GM19395 (cell line): ENCODE data around the gene UBE2V1.
"Not testable (repeated sequence)": the region's sequence is repeated elsewhere in the genome, so short reads cannot be mapped to it uniquely, and the experiment has no call there.

Experiments
- ATAC-seq: cut with Tn5 transposase; IDR thresholded peaks from one replicate; pipeline ENCODE4 v1.9.1; 2021; ENCODE audit warnings: mild to moderate bottlenecking, moderate library complexity; ENCODE audit not compliant: unreplicated experiment

UBE2V1 gene

GRCh38 chr20:50097843-50098242, 15.1 kb downstream of the UBE2V1 start:
- ATAC-seq: no peak

- no peak for ATAC-seq
These were observed 16.7 kb downstream of the UBE2V1 start for GRCh38 chr20:50096237-50096636.

GRCh38 chr20:50095476-50096078, 17.4 kb downstream of the UBE2V1 start:
- ATAC-seq: no peak

GRCh38 chr20:50094522-50094921, 18.4 kb downstream of the UBE2V1 start:
- ATAC-seq: no peak

- no peak for ATAC-seq
These were observed 19.7 kb downstream of the UBE2V1 start for GRCh38 chr20:50093240-50093639.

- no peak for ATAC-seq
These were observed 20.5 kb downstream of the UBE2V1 start for GRCh38 chr20:50092436-50092835.

- ATAC-seq: no peak
These were observed 23.2 kb downstream of the UBE2V1 start for GRCh38 chr20:50089787-50090177.

- ATAC-seq: no peak
These were observed 23.7 kb downstream of the UBE2V1 start for GRCh38 chr20:50089140-50089786.

GRCh38 chr20:50088022-50088421, 24.9 kb downstream of the UBE2V1 start:
- no peak for ATAC-seq

- ATAC-seq: no peak
These were observed 27.2 kb downstream of the UBE2V1 start for GRCh38 chr20:50085481-50086365.

GRCh38 chr20:50085146-50085480, 27.8 kb downstream of the UBE2V1 start:
- ATAC-seq: no peak

- no peak for ATAC-seq
These were observed 29.9 kb downstream of the UBE2V1 start for GRCh38 chr20:50083034-50083433.

GRCh38 chr20:50082056-50082455, 30.9 kb downstream of the UBE2V1 start:
- ATAC-seq: not testable (repeated sequence)

- no peak for ATAC-seq
These were observed 34.9 kb downstream of the UBE2V1 start for GRCh38 chr20:50077818-50078601.

GRCh38 chr20:50073500-50073899, 39.5 kb downstream of the UBE2V1 start:
- no peak for ATAC-seq

- peak; percentile 83 for ATAC-seq
These were observed 41.7 kb downstream of the UBE2V1 start for GRCh38 chr20:50071039-50071888.

- no peak for ATAC-seq
These were observed 42.6 kb downstream of the UBE2V1 start for GRCh38 chr20:50070361-50070760.

GRCh38 chr20:50068041-50068651, 44.8 kb downstream of the UBE2V1 start:
- ATAC-seq: no peak

GRCh38 chr20:50067461-50067860, 45.5 kb downstream of the UBE2V1 start:
- ATAC-seq: no peak

GRCh38 chr20:50067018-50067417, 45.9 kb downstream of the UBE2V1 start:
- no peak for ATAC-seq
